Measurements from ENCODE around the gene CREBL2. TPM values are rescaled to one million over a fixed set of nuclear protein-coding genes. Genes with fewer than 3 reads are reported as not detected.
A peak's percentile ranks its signal among the peaks of the same experiment; 100 is the strongest.

The CREBL2 gene
- total and polyA plus RNA-seq, 2 of the 13 experiments (the other 11 are each of a cell fraction or from before 2014, with no cell fraction given) = 6.9 to 8.4 TPM

DNA sequence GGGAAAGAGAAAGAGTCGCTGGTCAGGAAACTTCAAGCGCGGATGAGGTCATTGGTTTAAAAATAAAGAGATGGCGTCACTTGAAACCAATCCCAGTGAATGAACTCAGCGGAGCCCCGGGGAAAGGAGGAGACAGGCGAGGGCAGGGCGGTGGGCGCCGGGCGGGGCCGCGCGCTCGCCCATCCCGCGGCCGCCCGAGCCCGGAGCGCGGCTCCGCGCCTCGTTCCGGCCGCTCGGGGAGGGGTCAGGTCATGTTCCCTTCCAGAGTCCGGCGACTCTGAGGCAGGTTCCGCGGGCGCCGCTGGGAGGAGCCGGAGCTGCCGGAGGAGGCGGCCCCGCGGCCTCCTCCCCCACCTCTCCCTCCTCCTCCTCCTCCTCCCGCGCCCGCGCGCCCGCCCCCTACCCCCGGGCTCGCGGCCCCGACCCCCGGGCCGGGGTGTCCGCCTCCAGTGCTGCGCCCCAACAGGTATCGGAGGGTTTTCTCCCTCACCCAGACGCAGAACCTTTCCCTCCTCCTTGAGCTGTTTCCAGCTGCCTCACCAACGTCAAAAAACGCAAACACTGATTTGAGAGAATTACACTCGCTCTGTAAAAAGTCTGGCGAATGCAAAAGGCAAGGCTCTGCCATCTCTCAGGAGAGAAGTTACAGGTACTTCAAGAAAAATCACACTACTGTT, 49.0 kb upstream of the CREBL2 start, which contains the start of gene DUSP16 (continued):
- TF ChIP-seq ZKSCAN5 (CRISPR knock-in tag; IDR thresholded peaks at IDR 0.05) = no peak
- no peak for TF ChIP-seq CCAR2 (optimal IDR thresholded peaks at IDR 0.05; ENCODE audit: low read depth, low read length)

DNA sequence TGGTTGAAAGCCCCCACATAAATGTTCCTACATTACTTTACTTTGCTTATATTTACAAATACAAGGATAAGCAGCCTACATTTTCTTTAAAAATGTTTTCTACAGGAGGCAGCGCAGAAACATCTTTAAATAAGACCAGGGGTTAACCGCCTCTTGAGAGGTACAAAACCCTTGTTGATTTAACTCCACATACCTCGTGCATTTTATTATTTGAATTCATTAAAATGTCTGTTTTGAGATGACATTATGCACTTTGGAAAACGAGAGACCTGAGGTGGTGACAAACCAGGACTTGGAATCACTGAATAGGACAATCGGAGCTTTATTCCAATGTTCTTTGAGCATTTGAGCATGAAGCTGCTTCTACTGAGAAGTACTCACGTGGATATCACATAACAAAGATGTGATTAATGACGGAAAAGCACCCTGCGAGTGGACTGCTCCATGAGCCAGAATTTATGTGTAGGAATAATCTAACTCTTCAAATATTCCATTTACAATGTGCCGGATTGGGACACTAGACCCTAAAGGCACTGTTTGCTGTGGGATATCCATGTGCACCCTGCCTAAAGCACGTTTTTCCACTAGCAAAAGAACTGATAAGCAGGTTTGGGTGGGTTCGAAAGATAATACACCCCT, 48.3 kb upstream of the CREBL2 start:
- Histone ChIP-seq H3K9ac (ENCODE audit: insufficient read depth, low read depth, low read length) (peak overlapping the region; percentile 87), H3K4me2 (ENCODE audit: low read depth, low read length) (peak overlapping the region; percentile 83), H3K79me2 (ENCODE audit: insufficient read depth, low read length) (peaks cover 33% of the 10 kb centered on the region), H3K9me3 (ENCODE audit: low read length) (peaks cover 4% of the 10 kb centered on the region; the same call in 1 of the 2 replicates), H3K4me3 (replicated peaks in 1 of 3; ENCODE audit: insufficient read depth in 1 of 3, low read depth in 2 of 3, low read length in 3 of 3) (peak overlapping the region; percentile 62 to 90 (median 76)), H3K4me1 (ENCODE audit: insufficient read depth, low read length) (peaks cover 22% of the 10 kb centered on the region), H3K27ac (ENCODE audit: extremely low read length, insufficient read depth, low read length) (peak overlapping the region; percentile 92), H2AFZ (ENCODE audit: low read length) (no peak overlapping the region), H4K20me1 (ENCODE audit: insufficient read depth, low read length) (no peaks in the 10 kb centered on the region), H3K27me3 (ENCODE audit: control insufficient read depth in 1 of 2, insufficient read depth in 2 of 2, low read length in 2 of 2) (no peaks in the 10 kb centered on the region; a peak in 1 of 5 replicates), H3K36me3 (replicated peaks in 1 of 2; ENCODE audit: control insufficient read depth in 1 of 2, insufficient read depth in 2 of 2, low read length in 2 of 2) (no peaks in the 10 kb centered on the region)
- no peak for DNase-seq (ENCODE audit: low spot score)
- 47% methylated on average over 11 of the region's 11 CpGs for WGBS (ENCODE audit: low lambda C conversion rate)
- in situ Hi-C loops (cut with HindIII; ENCODE audit: extremely low pct_ligation_motif_present, low pct_unique_long_range_greater_than_20kb) = no loop called here
- POLR2A ChIA-PET = interaction anchor here (0.6 to 2.6 kb wide), 15 partner anchors 12 to 1394 kb away, joined by 3 to 11 read pairs (median 3); partner anchors contain the start of gene CREBL2
- CTCF ChIA-PET (ENCODE audit: low intra/inter-chr PET ratio, low total read pairs) = interaction anchor here (2.8 kb wide), 1 partner anchor 187 kb away, joined by 21 read pairs; no protein-coding TSS in a partner anchor
- peak; percentile 21 for FAIRE-seq
- no peak for ATAC-seq
- BruUV-seq (replicated peaks) = TSS peak; percentile 53
- TF ChIP-seq, protein P1, sequence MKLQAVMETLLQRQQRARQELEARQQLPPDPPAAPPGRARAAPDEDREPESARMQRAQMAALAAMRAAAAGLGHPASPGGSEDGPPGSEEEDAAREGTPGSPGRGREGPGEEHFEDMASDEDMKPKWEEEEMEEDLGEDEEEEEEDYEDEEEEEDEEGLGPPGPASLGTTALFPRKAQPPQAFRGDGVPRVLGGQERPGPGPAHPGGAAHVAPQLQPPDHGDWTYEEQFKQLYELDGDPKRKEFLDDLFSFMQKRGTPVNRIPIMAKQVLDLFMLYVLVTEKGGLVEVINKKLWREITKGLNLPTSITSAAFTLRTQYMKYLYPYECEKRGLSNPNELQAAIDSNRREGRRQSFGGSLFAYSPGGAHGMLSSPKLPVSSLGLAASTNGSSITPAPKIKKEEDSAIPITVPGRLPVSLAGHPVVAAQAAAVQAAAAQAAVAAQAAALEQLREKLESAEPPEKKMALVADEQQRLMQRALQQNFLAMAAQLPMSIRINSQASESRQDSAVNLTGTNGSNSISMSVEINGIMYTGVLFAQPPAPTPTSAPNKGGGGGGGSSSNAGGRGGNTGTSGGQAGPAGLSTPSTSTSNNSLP (IDR thresholded peaks at IDR 0.05; ENCODE audit: low read depth, low read length) = no peak
- TF ChIP-seq ZKSCAN5 (CRISPR knock-in tag; IDR thresholded peaks at IDR 0.05) (no peak), ZNF292 (CRISPR knock-in tag; IDR thresholded peaks at IDR 0.05; ENCODE audit: borderline replicate concordance, low read depth) (no peak), ZNF335 (CRISPR knock-in tag; IDR thresholded peaks at IDR 0.05) (no peak), ZNF747 (CRISPR knock-in tag; IDR thresholded peaks at IDR 0.05; ENCODE audit: borderline replicate concordance) (no peak), ZFAT (CRISPR knock-in tag; conservative IDR thresholded peaks at IDR 0.05) (no peak), ZNF670 (CRISPR knock-in tag; IDR thresholded peaks at IDR 0.05; ENCODE audit: borderline replicate concordance) (no peak), IRX3 (CRISPR knock-in tag; IDR thresholded peaks at IDR 0.05; ENCODE audit: borderline replicate concordance, low read depth) (no peak), GATAD2A (CRISPR knock-in tag; IDR thresholded peaks at IDR 0.05) (no peak), ELF4 (CRISPR knock-in tag; IDR thresholded peaks at IDR 0.05; ENCODE audit: borderline replicate concordance) (0 out of 2 replicates have a peak, but pooled peaks have one; percentile 36)
- TF ChIP-seq, protein P2, sequence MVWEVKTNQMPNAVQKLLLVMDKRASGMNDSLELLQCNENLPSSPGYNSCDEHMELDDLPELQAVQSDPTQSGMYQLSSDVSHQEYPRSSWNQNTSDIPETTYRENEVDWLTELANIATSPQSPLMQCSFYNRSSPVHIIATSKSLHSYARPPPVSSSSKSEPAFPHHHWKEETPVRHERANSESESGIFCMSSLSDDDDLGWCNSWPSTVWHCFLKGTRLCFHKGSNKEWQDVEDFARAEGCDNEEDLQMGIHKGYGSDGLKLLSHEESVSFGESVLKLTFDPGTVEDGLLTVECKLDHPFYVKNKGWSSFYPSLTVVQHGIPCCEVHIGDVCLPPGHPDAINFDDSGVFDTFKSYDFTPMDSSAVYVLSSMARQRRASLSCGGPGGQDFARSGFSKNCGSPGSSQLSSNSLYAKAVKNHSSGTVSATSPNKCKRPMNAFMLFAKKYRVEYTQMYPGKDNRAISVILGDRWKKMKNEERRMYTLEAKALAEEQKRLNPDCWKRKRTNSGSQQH (CRISPR knock-in tag; IDR thresholded peaks at IDR 0.05; ENCODE audit: low read depth) = 0 out of 2 replicates have a peak, but pooled peaks have one; percentile 33
- TF ChIP-seq, protein P3, sequence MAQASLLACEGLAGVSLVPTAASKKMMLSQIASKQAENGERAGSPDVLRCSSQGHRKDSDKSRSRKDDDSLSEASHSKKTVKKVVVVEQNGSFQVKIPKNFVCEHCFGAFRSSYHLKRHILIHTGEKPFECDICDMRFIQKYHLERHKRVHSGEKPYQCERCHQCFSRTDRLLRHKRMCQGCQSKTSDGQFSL (CRISPR knock-in tag; IDR thresholded peaks at IDR 0.05) = no peak
- TF ChIP-seq, protein P4, sequence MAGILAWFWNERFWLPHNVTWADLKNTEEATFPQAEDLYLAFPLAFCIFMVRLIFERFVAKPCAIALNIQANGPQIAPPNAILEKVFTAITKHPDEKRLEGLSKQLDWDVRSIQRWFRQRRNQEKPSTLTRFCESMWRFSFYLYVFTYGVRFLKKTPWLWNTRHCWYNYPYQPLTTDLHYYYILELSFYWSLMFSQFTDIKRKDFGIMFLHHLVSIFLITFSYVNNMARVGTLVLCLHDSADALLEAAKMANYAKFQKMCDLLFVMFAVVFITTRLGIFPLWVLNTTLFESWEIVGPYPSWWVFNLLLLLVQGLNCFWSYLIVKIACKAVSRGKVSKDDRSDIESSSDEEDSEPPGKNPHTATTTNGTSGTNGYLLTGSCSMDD (CRISPR knock-in tag; IDR thresholded peaks at IDR 0.05) = no peak
- intact Hi-C loops (cut with micrococcal nuclease; ENCODE audit: unreplicated experiment) = loop anchor here (1.0 to 5.0 kb wide), 5 partner anchors 49 to 187 kb away; partner anchors contain the start of genes CDKN1B and CREBL2

Measured in HepG2 (cell line).